HepG2 (cell line): Measurements from ENCODE around the gene ST14. TPM values are rescaled to one million over a fixed set of nuclear protein-coding genes. Genes with fewer than 3 reads are reported as not detected.

Experiments
- ATAC-seq: fragments of 200-7000 bp; cut with Tn5 transposase; 3 replicates; pipeline ENCODE4 v1.9.1; 2020; ENCODE audit warnings: mild to moderate bottlenecking, moderate library complexity
- BruUV-seq: library from RNA; stranded (reverse); fragments of 400-500 nt; replicated peaks from 2 replicates; lab custom pipeline; 2021; lab: Mats Ljungman, UMichigan
- CTCF ChIA-PET: fragments of 300-600 bp; formaldehyde crosslinking; extraction: SDS; loops from one replicate; lab custom pipeline; 2021; ENCODE audit warnings: low total read pairs, inconsistent platforms, low intra/inter-chr PET ratio; lab: Yijun Ruan, JAX
- POLR2A ChIA-PET: fragments of 350-600 bp; sonication (Branson Sonifier 250); formaldehyde crosslinking; loops from one replicate; lab custom pipeline; 2020; ENCODE audit warnings: antibody characterized with exemption, inconsistent platforms; lab: Yijun Ruan, JAX
- DNase-seq: peaks from one replicate; pipeline ENCODE4 v3.0.0-alpha.2; 2015; ENCODE audit warnings: low spot score
- FAIRE-seq: peaks from 3 replicates; lab custom pipeline; 2011; peaks lifted over from hg19 to GRCh38; lab: Jason Lieb, UNC
- H2AFZ ChIP-seq: one replicate; pipeline ENCODE4 v1.6.1; 2011; ENCODE audit warnings: low read length, inconsistent platforms
- H3K27ac ChIP-seq: fragments of 300-600 bp; 3 replicates; pipeline ENCODE4 v1.8.0; 2011; ENCODE audit warnings: mixed run types, mild to moderate bottlenecking, mixed read lengths, low read length, inconsistent platforms; ENCODE audit not compliant: insufficient read depth; ENCODE audit errors: extremely low read length
- H3K27me3 ChIP-seq, 2 experiments: fragments of 200-600 bp in 1 of 2; 2 replicates in 1 of 2; 3 replicates in 1 of 2; pipeline versions ENCODE4 v1.6.0 to v1.8.0; 2011; ENCODE audit warnings: low read length in 2 of 2, mild to moderate bottlenecking in 2 of 2, moderate library complexity in 2 of 2, inconsistent platforms in 1 of 2; ENCODE audit not compliant: insufficient read depth in 2 of 2, control insufficient read depth in 1 of 2
- H3K36me3 ChIP-seq, 2 experiments: fragments of 200-600 bp in 1 of 2; replicated peaks in 1 of 2; 2 replicates in 1 of 2; 3 replicates in 1 of 2; pipeline versions ENCODE4 v1.5.1 to v1.8.0; 2011; ENCODE audit warnings: low read length in 2 of 2, inconsistent platforms in 1 of 2; ENCODE audit not compliant: insufficient read depth in 2 of 2, control insufficient read depth in 1 of 2
- H3K4me1 ChIP-seq: 2 replicates; pipeline ENCODE4 v1.5.1; 2012; ENCODE audit warnings: low read length, inconsistent platforms; ENCODE audit not compliant: insufficient read depth
- H3K4me2 ChIP-seq: 2 replicates; pipeline ENCODE4 v1.6.0; 2011; ENCODE audit warnings: low read depth, low read length, inconsistent platforms
- H3K4me3 ChIP-seq, 3 experiments: fragments of 200-600 bp in 1 of 3; sonication (generic), shearing (Covaris generic) in 1 of 3; replicated peaks in 1 of 3; 2 replicates each; pipeline ENCODE4 v1.5.1; 2011 to 2016; ENCODE audit warnings: low read length in 3 of 3, inconsistent platforms in 2 of 3, low read depth in 2 of 3, mild to moderate bottlenecking in 2 of 3, control low read depth in 1 of 3, mixed read lengths in 1 of 3; ENCODE audit not compliant: insufficient read depth in 1 of 3
- H3K79me2 ChIP-seq: one replicate; pipeline ENCODE4 v1.6.1; 2011; ENCODE audit warnings: low read length, inconsistent platforms; ENCODE audit not compliant: insufficient read depth
- H3K9ac ChIP-seq: 2 replicates; pipeline ENCODE4 v1.6.0; 2011; ENCODE audit warnings: mild to moderate bottlenecking, low read depth, low read length, inconsistent platforms; ENCODE audit not compliant: insufficient read depth
- H3K9me3 ChIP-seq: 2 replicates; pipeline ENCODE4 v1.5.1; 2012; ENCODE audit warnings: mild to moderate bottlenecking, low read length
- H4K20me1 ChIP-seq: 2 replicates; pipeline ENCODE4 v1.6.0; 2011; ENCODE audit warnings: inconsistent platforms, mild to moderate bottlenecking, low read length, moderate library complexity; ENCODE audit not compliant: insufficient read depth
- ARID3A ChIP-seq: IDR thresholded peaks from 2 replicates; pipeline ENCODE4 v1.6.1; 2012; ENCODE audit warnings: low read depth, low read length, improper control_type of control experiment
- ATM ChIP-seq: fragments of 450-650 bp; IDR thresholded peaks from 2 replicates; pipeline ENCODE4 v1.7.1; 2017; ENCODE audit warnings: mild to moderate bottlenecking, borderline replicate concordance
- CHCHD3 ChIP-seq: sonication (generic); formaldehyde crosslinking; IDR thresholded peaks from 2 replicates; pipeline ENCODE4 v1.8.0; 2022; ENCODE audit warnings: mild to moderate bottlenecking, missing genetic modification reagents, moderate library complexity
- DZIP1 ChIP-seq: sonication (generic); formaldehyde crosslinking; IDR thresholded peaks from 2 replicates; pipeline ENCODE4 v1.5.0; 2020; ENCODE audit warnings: mild to moderate bottlenecking, missing genetic modification reagents
- HNRNPL ChIP-seq: fragments of 200-400 bp; formaldehyde crosslinking; IDR thresholded peaks from 2 replicates; pipeline ENCODE4 v1.6.1; 2017; ENCODE audit warnings: mild to moderate bottlenecking, low read depth, low read length
- MBNL3 ChIP-seq: fragments of 250-450 bp; sonication (Bioruptor Pico); conservative IDR thresholded peaks from 2 replicates; pipeline ENCODE4 v1.8.0; 2022; ENCODE audit warnings: mild to moderate bottlenecking, inconsistent platforms
- NR2F6 ChIP-seq, 2 experiments: IDR thresholded peaks; 2 replicates each; pipeline ENCODE4 v1.6.1; 2016; ENCODE audit warnings: antibody characterized with exemption in 1 of 2, mild to moderate bottlenecking in 1 of 2
- PAF1 ChIP-seq: IDR thresholded peaks from 2 replicates; pipeline ENCODE4 v1.6.1; 2016; ENCODE audit warnings: missing genetic modification reagents, missing compliant biosample characterization
- RARA ChIP-seq: IDR thresholded peaks from 2 replicates; pipeline ENCODE4 v1.6.1; 2016; ENCODE audit warnings: missing genetic modification reagents, missing compliant biosample characterization
- TEAD3 ChIP-seq: optimal IDR thresholded peaks from 2 replicates; pipeline ENCODE3; 2016; ENCODE audit warnings: borderline replicate concordance
- ZBTB43 ChIP-seq: sonication (generic); formaldehyde crosslinking; conservative IDR thresholded peaks from 2 replicates; pipeline ENCODE4 v1.4.0; 2020; ENCODE audit warnings: missing genetic modification reagents
- ZNF629 ChIP-seq: sonication (generic); formaldehyde crosslinking; conservative IDR thresholded peaks from 2 replicates; pipeline ENCODE4 v1.5.0; 2020; ENCODE audit warnings: missing genetic modification reagents
- ZNF891 ChIP-seq: sonication (generic); formaldehyde crosslinking; IDR thresholded peaks from 2 replicates; pipeline ENCODE4 v1.5.0; 2020; ENCODE audit warnings: mild to moderate bottlenecking, missing genetic modification reagents
- WGBS: methylation state at CpG from one replicate; pipeline ENCODE4 v1.1.6; 2017; ENCODE audit warnings: low lambda C conversion rate; 5-methylcytosine and 5-hydroxymethylcytosine counted together
- in situ Hi-C: cut with HindIII; loops from 2 replicates; pipeline ENCODE4 v1.10.0; 2017; ENCODE audit warnings: low pct_unique_long_range_greater_than_20kb; ENCODE audit not compliant: extremely low pct_ligation_motif_present
- intact Hi-C: fragments of 100-400 bp; cut with micrococcal nuclease; formaldehyde crosslinking; loops from one replicate; pipeline ENCODE4 v1.10.0; 2022; ENCODE audit not compliant: unreplicated experiment
- polyA plus RNA-seq, 8 experiments: library from polyadenylated mRNA; depleted of rRNA in 3 of 8; stranded (reverse) in 7 of 8; unstranded in 1 of 8; fragments of >200 nt; fragmentation: Illumina TruSeq in 4 of 8; extraction: Trizol in 4 of 8; gene quantifications; 2 replicates each; pipeline versions ENCODE4 v1.2.1 to v1.2.3, GENCODE V29; 2011 to 2016; ENCODE audit warnings: low read depth in 4 of 8, missing spikeins in 1 of 8, mixed read lengths in 1 of 8; ENCODE audit not compliant: insufficient read depth in 1 of 8
- total RNA-seq, 5 experiments: library from RNA; depleted of rRNA; stranded (reverse); fragments of >200 nt; fragmentation: Illumina TruSeq; extraction: Trizol; gene quantifications; 2 replicates each; pipeline ENCODE4 v1.2.3, GENCODE V29; 2016; ENCODE audit warnings: low read depth in 1 of 5

The ST14 gene
- total and polyA plus RNA-seq, 2 of the 13 experiments (the other 11 are each of a cell fraction or from before 2014, with no cell fraction given), result 0.88 to 1.4 TPM

GRCh38 chr11:130216221-130216550 is 56.6 kb downstream of the ST14 start:
- Histone ChIP-seq H3K79me2 (no peaks in the 10 kb centered on the region), H4K20me1 (no peaks in the 10 kb centered on the region), H2AFZ (no peak overlapping the region), H3K4me2 (no peak overlapping the region), H3K36me3 (no peaks in the 10 kb centered on the region), H3K27me3 (peaks cover 0 to 25% of the 10 kb centered on the region in 2 experiments; a peak in 4 of 5 replicates)
- in situ Hi-C loops, result loop anchor here (10.0 to 25.0 kb wide), 3 partner anchors 149 to 671 kb away; no protein-coding TSS in a partner anchor
- DNase-seq, result no peak
- 49% methylated on average over 4 of the region's 4 CpGs for WGBS
- no TSS peak for BruUV-seq
- CTCF ChIA-PET, result no interaction called here
- intact Hi-C loops, result no loop called here
- no peak for TF ChIP-seq PAF1 (CRISPR knock-in tag)
- TF ChIP-seq MBNL3 (CRISPR knock-in tag), result no peak
- no peak for TF ChIP-seq ZBTB43
- TF ChIP-seq ZNF891, result no peak
- TF ChIP-seq ATM, result no peak
- TF ChIP-seq ZNF629, result no peak
- TF ChIP-seq, all 625 proteins: peak for 0
- POLR2A ChIA-PET, result no interaction called here
- ATAC-seq (no peak), FAIRE-seq (no peak)
- Histone ChIP-seq H3K4me3 (no peak overlapping the region), H3K9ac (no peak overlapping the region), H3K4me1 (peaks cover 35% of the 10 kb centered on the region), H3K27ac (no peak overlapping the region), H3K9me3 (no peaks in the 10 kb centered on the region)

GRCh38 chr11:130216591-130217132 is 57.1 kb downstream of the ST14 start:
- peaks cover 37% of the 10 kb centered on the region for H3K4me1 ChIP-seq
- DNase-seq (no peak), FAIRE-seq (no peak), ATAC-seq (peak; percentile 8; the same call in 2 of the 3 replicates)
- H3K27me3 ChIP-seq, result peaks cover 0 to 25% of the 10 kb centered on the region in 2 experiments; a peak in 4 of 5 replicates
- POLR2A ChIA-PET, result no interaction called here
- no peaks in the 10 kb centered on the region for H4K20me1 ChIP-seq
- in situ Hi-C loops (loop anchor here (10.0 to 25.0 kb wide), 3 partner anchors 148 to 671 kb away; no protein-coding TSS in a partner anchor), intact Hi-C loops (no loop called here)
- no TSS peak for BruUV-seq
- no peak overlapping the region for H3K9ac ChIP-seq
- H3K27ac ChIP-seq, result no peak overlapping the region
- no peak overlapping the region; a peak in 1 of 6 replicates for H3K4me3 ChIP-seq
- no peaks in the 10 kb centered on the region for H3K9me3 ChIP-seq
- H3K79me2 ChIP-seq, result no peaks in the 10 kb centered on the region
- H3K36me3 ChIP-seq, result no peaks in the 10 kb centered on the region
- CTCF ChIA-PET, result no interaction called here
- peak overlapping the region; percentile 35 for H3K4me2 ChIP-seq
- no peak overlapping the region for H2AFZ ChIP-seq
- WGBS, result 15% methylated on average over 16 of the region's 17 CpGs
- TF ChIP-seq NR2F6 (IDR thresholded peaks at IDR 0.05) (peak; percentile 67), NR2F6 (CRISPR knock-in tag; IDR thresholded peaks at IDR 0.05) (peak; percentile 20; the same call in 1 of the 2 replicates), CHCHD3 (CRISPR knock-in tag) (no peak), ARID3A (no peak), TEAD3 (CRISPR knock-in tag) (peak; percentile 36), RARA (peak; percentile 48; the same call in 1 of the 2 replicates), HNRNPL (0 out of 2 replicates have a peak, but pooled peaks have one; percentile 31), DZIP1 (CRISPR knock-in tag) (0 out of 2 replicates have a peak, but pooled peaks have one; percentile 9)
